ENCODE results near the gene PLOD3.
"Not testable (repeated sequence)": the region's sequence is repeated elsewhere in the genome, so short reads cannot be mapped to it uniquely, and the experiment has no call there.

The PLOD3 gene, protein sequence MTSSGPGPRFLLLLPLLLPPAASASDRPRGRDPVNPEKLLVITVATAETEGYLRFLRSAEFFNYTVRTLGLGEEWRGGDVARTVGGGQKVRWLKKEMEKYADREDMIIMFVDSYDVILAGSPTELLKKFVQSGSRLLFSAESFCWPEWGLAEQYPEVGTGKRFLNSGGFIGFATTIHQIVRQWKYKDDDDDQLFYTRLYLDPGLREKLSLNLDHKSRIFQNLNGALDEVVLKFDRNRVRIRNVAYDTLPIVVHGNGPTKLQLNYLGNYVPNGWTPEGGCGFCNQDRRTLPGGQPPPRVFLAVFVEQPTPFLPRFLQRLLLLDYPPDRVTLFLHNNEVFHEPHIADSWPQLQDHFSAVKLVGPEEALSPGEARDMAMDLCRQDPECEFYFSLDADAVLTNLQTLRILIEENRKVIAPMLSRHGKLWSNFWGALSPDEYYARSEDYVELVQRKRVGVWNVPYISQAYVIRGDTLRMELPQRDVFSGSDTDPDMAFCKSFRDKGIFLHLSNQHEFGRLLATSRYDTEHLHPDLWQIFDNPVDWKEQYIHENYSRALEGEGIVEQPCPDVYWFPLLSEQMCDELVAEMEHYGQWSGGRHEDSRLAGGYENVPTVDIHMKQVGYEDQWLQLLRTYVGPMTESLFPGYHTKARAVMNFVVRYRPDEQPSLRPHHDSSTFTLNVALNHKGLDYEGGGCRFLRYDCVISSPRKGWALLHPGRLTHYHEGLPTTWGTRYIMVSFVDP

DNA sequence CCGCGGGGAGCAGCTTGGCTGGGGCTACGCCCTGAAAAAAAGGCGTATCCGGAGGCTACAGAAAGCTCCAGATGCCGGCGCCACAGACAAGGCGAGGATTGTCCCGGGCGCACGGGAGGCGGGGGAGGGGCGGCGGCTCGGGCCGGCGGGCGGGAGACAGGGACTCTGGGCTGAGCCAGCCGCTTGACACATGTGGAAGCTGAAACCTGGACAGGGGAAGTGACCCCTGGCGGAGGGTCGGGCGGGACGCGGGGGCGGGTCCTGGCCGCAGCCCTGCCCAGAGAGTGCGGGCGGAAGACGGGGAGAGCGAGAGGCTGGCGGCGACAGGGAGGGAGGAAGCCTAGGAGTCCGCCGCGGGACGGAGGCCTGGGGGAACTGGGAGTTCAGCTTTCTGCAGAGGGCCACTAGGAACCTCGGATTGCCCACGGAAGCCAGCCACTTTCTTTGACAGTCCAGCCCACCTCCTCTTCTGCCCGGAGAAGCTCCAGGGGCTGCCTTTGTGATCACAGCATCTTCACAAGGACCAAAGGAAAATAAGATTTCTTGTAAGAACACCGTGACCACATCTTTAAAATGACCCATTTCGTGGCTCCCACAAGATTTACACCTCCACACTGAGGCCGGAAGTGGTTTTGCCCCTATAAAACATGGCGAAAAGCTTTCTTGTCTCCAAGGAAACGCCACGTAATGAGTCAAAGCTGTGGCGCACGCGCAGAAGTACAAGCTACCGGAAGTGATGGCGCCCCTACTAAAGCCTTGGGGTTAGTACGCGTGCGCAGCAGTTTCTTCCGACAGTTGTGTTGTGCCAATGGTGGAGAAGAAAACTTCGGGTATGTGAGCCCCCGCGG lies at the start of gene PLOD3, which contains the start of gene ZNHIT1:
Gene PLOD3 (minus strand): TSS at position 194 of the 848 bp plus-strand sequence. CDS start 307 bp downstream, outside the sequence.
Gene ZNHIT1 (plus strand): TSS at position 778 of the 848 bp plus-strand sequence. CDS start 31 bp downstream, at position 809.
- DNase-seq, result peak; percentile 100

DNA sequence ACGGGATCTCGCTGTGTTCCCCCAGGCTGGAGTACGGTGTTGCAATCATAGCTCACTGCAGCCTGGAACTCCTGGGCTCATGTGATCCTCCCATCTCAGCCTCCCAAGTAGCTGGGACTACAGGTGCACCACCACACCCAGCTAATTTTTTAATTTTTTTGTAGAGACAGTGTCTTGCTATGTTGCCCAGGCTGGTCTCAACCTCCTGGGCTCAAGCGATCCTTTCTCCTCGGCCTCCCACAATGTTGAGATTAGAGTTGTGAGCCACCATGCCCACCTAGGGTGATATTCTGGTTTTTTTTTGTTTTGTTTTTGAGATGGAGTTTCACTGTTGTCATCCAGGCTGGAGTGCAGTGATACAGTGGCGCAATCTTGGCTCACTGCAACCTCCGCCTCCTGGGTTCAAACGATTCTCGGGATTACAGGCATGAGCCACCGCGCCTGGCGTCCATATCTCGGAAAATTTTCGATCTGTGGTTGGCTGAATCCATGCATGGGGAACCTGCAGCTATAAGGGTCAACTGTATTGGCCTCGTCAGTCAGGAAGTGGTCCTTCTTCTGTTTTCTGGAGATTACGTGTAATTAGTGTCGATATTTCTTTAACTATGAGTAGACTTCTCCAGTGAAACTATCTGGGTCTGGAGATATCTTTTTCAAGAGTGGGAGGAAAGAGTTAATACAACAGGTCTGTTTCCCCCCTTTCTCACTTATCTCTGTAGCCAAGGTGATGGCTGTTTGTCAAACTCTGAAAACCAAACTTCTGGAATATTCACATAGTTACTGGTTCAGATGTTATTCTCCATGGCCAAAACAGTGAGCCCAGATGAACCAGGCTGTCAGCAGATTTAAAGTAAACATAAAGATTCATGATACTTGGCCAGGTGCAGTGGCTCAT lies 48.5 kb upstream of the PLOD3 start:
- DNase-seq, result no peak

DNA sequence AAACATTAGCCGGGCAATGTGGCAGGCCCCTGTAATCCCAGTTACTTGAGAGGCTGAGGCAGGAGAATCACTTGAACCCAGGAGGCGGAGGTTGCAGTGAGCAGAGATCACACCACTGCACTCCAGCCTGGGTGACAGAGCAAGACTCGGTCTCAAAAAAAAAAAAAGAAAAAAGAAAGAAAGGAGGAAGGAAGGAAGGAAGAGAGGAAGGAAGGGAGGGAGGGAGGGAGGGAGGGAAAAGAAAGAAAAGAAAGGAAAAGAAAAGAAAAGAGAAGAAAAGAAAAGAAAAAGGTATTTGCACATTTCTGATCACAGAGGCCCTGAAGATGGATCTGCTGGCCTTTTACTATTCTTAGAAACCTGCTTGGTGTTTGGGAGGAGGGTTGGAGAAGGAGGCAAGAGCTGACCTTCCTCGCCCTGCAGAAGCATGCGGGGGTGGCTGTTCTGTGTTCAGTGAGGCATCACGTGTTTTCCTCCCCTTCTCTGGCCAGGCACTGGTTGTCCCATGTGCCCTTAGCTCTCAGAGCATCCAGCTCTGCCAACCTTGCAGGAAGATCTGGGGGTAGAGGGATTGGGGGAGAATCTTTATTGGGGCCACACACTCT lies 46.8 kb upstream of the PLOD3 start:
- DNase-seq, result not testable (repeated sequence)

DNA sequence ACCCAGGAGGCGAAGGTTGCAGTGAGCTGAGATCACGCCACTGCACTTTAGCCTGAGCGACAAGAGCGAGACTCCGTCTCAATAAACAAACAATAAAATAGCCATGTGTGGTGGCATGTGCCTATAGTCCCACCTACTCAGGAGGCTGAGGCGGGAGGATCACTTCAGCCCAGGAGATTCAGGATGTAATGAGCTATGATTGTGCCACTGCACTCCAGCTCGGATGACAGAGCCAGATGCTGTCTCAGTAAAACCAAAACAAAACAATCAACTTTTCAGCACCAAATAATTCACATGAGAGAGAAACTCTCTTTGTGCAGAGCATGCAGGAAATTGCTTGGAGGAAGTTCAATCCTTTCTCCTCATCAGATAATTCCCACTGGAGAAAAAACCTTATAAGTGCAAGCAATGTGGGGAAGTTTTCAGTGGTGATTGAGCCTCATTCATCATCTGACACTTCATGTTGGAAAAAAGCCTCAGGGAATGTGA lies 40.9 kb upstream of the PLOD3 start:
- DNase-seq, result no peak

DNA sequence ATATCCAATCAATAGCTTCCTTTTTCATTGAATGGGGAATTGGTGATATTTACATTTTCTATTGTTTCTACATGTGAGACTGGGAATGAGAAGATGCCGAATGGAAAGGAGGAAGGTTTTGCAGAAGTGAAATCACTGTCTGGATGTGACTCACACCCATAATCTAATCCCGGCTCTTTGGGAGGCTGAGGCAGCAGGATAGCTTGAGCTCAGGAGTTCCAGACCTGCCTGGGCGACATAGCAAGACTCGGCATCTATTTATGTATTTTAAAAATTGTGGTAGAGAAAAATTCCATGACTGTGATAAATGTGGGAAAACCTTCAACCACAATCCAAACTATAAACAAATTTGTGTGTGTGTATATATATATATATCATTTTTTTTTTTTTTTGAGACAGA lies 38.4 kb upstream of the PLOD3 start:
- DNase-seq, result no peak

DNA sequence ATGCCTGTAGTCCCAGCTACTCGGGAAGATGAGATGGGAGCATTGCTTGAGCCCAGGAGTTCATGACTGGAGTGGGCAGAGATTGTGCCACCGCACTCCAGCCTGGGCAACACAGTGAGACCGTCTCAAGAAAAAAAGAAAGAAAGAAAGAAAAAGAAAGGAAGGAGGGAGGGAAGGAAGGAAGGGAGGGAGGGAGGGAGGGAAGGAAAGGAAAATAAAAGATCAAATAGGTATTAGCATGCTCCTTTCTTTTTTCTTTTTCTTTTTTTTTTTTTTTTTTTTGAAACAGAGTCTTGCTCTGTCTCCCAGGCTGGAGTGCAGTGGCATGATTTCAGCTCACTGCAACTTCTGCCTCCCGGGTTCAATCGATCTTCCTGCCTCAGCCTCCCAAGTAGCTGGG lies 35.8 kb upstream of the PLOD3 start:
- DNase-seq, result not testable (repeated sequence)

DNA sequence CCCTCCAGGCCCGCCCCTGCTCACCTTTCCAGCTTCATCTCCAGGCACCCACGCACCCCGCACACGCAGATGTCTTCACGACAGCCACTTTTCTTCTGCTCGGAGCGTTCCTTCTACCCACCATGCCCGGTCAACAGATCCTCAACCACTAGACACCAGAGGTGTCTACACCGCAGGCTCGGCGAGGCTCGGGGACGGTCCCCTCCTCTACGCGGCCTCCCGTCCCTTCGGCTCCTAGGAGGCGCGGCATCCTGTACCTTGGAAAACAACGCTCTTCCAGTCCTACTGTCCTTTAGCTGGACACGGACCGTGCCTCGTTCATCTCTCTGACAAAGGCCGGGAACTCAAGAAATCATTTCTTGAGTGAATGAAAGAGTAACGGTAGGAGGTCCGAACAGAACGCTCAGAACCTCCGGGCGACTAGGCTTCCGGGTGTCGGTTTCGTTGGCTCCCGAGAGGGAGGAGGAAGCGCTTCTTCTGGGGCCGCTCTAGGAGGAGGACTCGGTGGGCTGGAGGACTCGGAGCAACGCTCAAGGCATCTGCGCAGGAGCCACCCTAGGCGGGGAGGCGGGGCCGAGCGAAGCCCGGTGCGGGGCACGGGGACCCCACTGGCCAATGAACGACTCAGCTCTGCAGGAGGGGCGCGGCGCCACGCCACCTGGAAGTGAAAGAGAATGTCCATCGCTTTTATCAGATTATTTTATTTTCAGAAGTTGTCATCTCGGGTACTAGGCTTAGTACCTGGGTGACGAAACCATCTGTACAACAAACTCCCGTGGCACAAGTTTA lies 34.7 kb upstream of the PLOD3 start:
- DNase-seq, result peak; percentile 100

DNA sequence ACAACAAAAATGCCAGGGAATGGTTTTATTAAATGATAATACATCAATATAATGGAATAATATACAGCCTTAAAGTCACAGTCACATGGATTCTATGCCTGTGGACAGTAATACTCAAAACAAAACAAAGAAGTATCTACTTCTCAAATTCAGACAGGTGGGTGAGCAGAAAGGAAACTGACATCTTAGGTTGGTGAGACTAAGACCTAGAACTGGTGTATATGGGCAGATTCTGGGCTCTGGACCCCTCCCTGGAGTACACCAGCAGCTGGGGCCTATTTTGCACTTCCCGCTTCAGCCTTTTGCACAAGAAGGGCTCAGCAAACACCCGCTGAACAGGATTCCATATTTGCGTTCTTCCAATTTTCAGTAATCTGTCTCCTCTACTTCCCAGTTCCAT lies 32.9 kb upstream of the PLOD3 start:
- no peak for DNase-seq

DNA sequence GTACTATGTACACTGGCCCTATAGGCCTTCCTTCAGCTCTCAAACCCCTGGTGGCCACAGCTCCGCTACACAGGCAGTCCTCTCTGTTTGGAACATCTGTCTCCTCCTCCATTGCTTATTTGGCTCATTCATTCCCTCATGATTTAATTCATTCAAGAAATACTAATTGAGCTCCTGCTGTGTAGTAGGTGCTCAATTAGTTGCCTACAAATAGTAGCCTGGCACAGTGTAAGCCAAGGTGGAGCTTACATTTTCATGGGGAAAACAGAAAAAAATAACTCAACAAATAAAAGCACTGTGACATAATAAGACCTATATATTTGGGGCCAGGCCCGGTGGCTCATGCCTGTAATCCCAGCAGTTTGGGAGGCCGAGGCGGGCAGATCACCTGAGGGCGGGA lies 30.9 kb upstream of the PLOD3 start:
- no peak for DNase-seq

DNA sequence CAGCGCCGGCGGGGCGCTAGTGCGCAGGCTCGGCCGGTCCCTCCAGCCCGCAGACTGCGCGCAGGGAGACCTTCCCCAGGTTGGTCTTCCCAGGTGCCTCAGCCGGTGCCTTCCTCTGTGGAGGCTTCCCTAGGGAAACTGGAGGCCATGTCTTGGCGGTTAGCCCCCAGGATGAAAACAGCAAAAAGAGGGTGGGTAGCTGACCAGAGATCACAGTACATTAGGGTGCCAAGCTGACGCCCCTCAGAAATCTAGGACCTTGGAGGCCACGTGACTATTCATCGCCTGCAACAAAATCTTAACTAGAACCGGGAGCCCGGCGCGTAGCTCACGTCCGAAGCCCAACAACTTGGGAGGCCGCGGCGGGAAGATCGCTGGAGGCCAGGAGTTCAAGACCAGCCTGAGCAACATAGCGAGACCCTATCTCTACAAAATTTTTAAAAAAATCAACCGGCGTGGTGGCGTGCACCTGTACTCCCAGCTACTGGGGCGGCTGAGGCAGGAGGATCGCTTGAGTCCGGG lies 27.8 kb upstream of the PLOD3 start:
- DNase-seq, result no peak

DNA sequence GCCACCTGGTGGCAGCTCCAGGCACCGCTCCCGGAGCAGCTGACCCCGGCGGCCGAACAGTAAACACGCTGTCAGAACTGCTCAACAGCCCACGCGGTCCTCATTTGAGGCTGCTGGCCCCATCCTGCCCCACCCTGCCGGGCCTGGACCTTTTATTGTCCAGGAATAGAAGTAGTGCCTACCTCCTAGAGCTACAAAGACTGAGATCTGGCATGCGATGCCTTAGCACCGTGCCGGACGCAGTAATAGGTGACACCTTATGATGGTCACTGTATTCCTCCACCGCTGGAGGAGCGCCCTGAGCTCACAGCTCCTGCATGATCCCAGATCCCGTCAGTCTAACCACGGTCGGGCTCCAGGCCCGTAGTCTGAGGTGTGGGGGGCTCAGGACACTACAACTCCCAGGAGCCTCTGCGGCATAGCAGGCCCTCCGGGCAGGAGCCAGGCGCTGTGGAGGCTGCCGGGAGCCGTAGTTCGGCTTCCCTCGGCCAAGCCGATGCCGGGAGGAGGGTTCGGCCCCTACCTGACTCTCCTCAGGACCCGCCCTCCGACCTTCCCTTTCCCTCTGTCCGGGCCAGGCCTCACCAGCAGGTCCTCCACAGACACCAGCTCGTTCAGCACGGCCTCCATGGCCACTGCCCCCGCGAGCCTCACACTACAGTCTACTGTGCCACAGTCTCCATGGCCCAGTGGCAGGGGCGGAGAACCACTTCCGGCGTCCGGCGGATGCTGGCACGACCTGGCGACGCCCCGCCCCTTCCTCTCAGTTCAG lies 27.2 kb upstream of the PLOD3 start, which contains the start of gene FIS1:
Gene FIS1 (minus strand): TSS at position 707 of the 772 bp plus-strand sequence. CDS start 77 bp downstream, at position 630.
- DNase-seq, result peak; percentile 98

DNA sequence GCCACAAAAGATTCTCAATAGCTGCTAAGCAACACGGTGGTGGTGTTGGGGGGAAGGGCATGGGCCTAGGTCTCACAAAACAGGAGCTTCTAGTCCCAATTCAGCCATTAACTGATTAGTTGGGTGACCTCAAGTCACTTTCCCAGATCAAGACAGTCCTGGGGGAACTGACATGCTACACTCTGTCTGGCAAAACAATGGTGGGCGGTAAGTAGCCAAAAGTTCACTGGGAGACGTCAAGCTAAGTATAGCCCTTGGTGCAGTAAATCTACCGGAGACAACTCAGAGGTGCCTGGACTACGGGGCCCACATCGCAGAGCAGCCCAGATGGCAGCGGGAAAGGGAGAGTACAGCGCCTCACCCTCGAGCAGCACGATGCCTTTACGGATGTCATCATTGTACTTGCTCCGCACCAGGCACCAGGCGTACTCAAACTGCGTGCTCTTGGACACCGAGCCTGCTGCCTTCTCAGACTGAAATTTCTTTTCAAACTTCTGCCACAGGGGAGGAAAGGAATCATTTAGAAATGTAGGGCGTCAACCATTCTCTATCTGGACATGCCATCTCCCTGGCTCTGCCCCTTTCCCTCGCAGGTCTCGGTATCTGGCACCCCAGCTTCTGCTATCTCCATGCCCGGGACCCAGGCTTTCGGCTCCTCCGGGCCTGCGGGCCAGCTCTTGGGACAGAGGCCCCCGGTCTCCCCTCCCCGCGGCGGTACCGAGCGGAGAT lies 26.4 kb upstream of the PLOD3 start:
- peak; percentile 63 for DNase-seq

DNA sequence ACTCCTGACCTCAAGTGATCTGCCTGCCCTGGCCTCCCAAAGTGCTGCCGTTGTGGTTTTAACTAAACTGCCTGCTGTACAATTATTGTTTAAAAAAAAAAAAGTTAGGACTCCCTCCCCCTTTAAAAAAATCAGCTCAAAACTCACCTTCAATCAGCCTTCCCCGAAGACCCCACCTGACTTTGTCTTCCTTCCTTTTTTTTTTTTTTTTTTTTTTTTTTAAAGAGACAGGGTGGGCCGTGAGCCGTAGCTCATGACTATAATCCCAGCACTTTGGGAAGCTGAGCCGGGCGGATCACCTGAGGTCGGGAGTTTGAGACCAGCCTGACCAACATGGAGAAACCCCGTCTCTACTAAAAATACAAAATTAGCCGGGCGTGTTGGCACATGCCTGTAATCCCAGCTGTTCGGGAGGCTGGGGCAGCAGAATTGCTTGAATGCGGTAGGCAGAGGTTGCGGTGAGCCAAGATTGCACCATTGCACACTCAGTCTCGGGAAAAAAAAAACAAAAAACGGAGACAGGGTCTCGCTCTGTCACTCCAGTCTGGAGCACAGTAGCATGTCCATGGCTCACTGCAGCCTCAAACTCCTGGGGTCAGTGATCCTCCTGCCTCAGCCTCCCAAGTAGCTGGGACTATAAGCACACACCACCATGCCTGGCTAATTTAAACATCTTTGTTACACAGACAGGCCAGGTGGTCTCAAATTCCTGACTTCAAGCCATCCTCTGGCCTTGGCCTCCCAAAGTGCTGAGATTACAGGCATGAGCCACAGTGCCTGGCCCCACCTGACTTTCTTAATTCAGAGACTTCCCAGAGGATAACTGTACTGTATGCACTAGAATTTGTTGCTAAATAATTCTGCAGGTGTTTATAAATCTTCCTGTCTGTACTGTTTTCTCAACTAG lies 24.3 kb upstream of the PLOD3 start:
- no peak for DNase-seq

DNA sequence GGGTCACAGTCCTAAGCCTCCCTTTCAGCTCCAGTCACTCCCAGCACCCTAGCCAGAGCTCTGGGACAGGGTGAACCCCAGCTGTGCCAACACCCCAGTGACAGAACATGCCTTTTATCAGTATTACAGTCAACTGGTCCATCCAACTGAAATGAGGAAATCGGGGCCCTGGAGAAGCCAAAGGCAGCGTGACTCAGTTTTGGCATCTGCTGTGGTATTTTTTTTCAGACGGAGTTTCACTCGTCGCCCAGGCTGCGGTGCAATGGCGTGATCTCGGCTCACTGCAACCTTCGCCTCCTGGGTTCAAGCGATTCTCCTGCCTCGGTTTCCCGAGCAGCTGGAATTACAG lies 23.6 kb upstream of the PLOD3 start:
- DNase-seq, result no peak

DNA sequence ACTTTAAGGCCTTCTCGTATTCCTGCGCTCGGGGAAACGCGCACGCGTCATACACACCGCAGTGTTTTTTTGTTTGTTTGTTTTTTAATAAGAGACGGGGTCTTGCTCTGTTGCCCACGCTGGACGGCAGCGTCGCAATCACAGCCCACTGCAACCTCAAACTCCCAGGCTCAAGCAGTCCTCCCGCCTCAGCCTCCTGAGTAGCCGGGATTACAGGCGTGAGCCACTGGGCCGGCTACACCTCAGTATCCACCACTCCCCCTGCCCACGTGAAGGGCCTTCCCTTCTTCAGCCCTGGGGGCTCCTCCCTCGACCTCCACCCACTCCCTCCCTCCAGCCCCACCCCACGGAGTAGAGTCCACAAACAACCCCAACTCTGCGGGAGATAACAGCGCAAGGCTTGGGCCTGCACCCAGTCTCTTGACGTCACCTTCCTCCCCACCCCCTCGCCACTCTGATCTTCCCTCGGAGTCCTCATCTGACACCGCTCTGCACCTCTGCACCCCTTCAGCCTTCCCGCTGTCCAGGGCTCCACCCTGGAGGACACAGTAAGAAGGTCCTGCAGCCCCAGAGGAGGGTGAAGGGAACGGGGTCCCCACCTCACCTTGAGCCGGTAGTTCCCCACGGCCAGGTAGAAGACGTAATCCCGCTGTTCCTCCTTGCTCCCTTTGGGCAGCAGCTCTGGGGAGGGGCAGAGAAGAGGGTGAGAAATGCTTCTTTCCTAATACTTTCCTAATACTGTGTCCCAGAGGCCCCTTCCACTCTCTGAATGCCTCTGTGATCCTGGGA lies 23.0 kb upstream of the PLOD3 start:
- no peak for DNase-seq

DNA sequence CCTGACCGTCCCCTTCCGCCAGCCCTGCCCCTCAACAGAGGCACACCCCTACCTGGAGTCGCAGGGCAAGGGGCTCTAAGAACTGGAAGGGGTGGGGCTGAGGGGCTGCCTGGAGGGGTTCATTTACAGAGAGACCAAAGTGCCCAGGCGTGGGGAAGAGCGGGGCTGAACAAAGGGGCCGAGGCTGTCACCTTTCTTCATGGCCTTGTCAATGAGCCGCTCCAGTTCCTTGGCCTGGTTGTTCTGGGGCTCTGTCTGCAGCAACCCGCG lies 22.5 kb upstream of the PLOD3 start:
- no peak for DNase-seq

All from DMS53 (cell line).